ENCODE results near the gene SLC35D2. TPM values are rescaled to one million over a fixed set of nuclear protein-coding genes. Genes with fewer than 3 reads are reported as not detected.

SLC35D2 gene
- total RNA-seq, 1 donor = 18.5 TPM

DNA sequence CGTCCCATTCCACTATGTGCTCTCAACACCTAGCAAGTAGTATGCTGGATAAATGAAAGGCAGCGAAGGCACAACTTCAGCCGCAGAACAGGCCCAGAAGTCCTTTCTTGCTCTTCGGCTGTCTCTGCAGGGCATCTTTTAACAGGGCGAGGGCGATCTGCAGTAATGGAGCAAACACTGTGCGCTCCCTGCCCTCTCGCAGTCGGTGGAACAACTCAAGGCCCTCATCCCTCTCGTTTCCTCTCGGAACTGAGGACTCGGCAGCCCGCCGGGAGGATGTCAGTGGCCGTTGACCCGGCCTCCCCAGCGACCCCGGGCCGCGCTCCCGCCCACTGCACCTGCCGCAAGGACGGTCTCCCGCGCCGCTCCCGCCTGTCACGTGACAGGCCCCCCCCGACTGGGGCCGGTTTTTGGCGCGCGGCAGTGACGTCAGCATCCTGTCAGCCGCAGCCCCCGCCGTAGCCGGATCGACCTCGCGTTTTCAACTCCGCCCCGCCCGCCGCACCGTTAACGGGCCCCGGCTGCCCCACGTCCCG, 33.6 kb upstream of the SLC35D2 start:
- Histone ChIP-seq H3K36me3 (ENCODE audit: insufficient read depth, low read length) (no peaks in the 10 kb centered on the region), H3K9me3 (ENCODE audit: low read depth, low read length) (no peaks in the 10 kb centered on the region), H3K4me2 (ENCODE audit: insufficient read depth, low read length) (peak overlapping the region; percentile 97), H4K20me1 (ENCODE audit: insufficient read depth, low read length) (no peaks in the 10 kb centered on the region), H3K27me3 (ENCODE audit: insufficient read depth, low read length) (no peaks in the 10 kb centered on the region), H3K79me2 (ENCODE audit: insufficient read depth, low read length) (peaks cover 34% of the 10 kb centered on the region), H3K27ac (ENCODE audit: low read depth, low read length) (peak overlapping the region; percentile 75), H3K4me1 (ENCODE audit: insufficient read depth, low read length) (peaks cover 36% of the 10 kb centered on the region), H3K4me3 (ENCODE audit: insufficient read depth, low read length) (peak overlapping the region; percentile 99), H2AFZ (ENCODE audit: low read length) (peak overlapping the region; percentile 100)
- TF ChIP-seq, protein P1, sequence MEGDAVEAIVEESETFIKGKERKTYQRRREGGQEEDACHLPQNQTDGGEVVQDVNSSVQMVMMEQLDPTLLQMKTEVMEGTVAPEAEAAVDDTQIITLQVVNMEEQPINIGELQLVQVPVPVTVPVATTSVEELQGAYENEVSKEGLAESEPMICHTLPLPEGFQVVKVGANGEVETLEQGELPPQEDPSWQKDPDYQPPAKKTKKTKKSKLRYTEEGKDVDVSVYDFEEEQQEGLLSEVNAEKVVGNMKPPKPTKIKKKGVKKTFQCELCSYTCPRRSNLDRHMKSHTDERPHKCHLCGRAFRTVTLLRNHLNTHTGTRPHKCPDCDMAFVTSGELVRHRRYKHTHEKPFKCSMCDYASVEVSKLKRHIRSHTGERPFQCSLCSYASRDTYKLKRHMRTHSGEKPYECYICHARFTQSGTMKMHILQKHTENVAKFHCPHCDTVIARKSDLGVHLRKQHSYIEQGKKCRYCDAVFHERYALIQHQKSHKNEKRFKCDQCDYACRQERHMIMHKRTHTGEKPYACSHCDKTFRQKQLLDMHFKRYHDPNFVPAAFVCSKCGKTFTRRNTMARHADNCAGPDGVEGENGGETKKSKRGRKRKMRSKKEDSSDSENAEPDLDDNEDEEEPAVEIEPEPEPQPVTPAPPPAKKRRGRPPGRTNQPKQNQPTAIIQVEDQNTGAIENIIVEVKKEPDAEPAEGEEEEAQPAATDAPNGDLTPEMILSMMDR (IDR thresholded peaks at IDR 0.05; ENCODE audit: extremely low read depth, low read depth, low read length) = peak; percentile 10
- DNase-seq (ENCODE audit: insufficient read length, low spot score, missing footprints) = peak; percentile 98

DNA sequence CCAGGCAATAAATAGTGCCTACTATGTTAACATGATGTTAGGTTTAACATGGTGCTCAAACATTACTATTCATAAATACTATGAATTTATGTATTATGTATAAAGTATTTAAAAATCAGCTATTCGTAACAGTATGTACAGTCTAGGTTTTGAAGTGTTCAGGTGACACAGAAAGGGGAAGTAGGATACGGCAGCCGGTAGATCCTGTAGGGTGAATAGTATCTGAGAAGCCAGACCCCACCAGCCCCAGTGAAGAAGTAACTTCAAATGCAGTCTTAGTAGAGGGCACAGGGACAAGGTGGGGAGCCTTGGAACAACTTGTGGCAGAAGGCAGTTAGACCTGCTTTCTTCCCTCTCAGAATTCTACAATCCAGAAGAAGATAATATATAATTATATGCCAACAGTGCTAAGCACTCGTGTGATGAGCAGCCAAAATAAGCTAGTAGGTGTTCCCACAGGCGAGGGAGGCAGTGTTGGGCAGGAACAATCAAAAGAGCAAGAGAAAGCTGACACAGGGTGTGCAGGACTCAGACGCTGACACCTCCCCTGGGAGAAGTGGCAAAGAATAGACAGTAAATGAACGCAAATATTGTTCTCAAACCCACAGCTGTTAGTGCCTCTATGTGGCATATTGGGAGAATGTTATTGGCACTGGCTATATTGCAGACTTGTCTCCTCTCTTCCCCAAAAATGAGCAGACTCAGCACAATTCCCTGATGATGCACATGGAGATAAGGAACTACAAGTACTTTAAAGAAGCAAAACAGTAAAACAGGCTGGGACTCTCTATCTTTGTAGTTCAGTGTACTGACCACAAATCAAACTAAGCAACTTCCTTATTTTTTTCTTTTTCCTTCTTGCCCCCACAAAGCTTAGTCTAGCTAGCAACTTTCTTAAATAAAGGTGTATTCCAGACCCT, 30.1 kb upstream of the SLC35D2 start:
- Histone ChIP-seq H2AFZ (ENCODE audit: low read length) (peak overlapping the region; percentile 85), H3K36me3 (ENCODE audit: insufficient read depth, low read length) (no peaks in the 10 kb centered on the region), H3K4me2 (ENCODE audit: insufficient read depth, low read length) (peak overlapping the region; percentile 58), H3K9me3 (ENCODE audit: low read depth, low read length) (no peaks in the 10 kb centered on the region), H3K27me3 (ENCODE audit: insufficient read depth, low read length) (no peaks in the 10 kb centered on the region), H3K4me3 (ENCODE audit: insufficient read depth, low read length) (peak overlapping the region; percentile 8), H3K79me2 (ENCODE audit: insufficient read depth, low read length) (peaks cover 50% of the 10 kb centered on the region), H3K4me1 (ENCODE audit: insufficient read depth, low read length) (peaks cover 15% of the 10 kb centered on the region), H3K27ac (ENCODE audit: low read depth, low read length) (no peak overlapping the region), H4K20me1 (ENCODE audit: insufficient read depth, low read length) (no peaks in the 10 kb centered on the region)
- TF ChIP-seq, protein P1 (IDR thresholded peaks at IDR 0.05; ENCODE audit: extremely low read depth, low read depth, low read length) = no peak
- DNase-seq (ENCODE audit: insufficient read length, low spot score, missing footprints) = peak; percentile 68

DNA sequence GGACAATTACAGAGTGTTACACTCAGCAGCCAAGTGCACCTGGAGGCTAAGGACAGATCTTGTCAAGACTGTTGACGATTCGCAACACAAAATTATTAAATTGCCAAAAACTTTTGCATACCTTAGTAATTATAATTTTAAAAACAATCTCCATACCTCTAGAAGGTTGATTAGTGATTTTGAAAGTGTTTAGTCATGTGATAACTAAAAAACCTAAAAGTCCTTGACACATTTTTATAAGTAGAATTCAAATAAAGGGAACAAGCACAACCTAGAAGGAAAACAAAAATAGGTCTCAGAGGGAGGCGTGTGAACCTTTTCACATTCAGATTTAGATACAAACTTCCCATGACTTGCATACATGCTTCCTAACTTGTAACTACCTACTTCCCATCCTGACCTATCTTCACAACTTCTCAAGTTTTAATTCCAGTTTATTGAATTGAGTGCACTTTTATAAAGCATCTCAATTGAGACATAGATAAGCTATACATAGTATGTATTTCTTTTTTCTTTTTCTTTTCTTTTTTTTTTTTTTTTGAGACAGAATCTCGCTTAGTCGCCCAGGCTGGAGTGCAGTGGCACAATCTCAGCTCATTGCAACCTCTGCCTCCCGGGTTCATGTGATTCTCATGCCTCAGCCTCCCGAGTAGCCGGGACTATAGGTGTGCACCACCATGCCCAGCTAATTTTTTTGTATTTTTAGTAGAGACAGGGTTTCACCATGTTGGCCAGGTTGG, 28.8 kb upstream of the SLC35D2 start:
- no peak for DNase-seq (ENCODE audit: insufficient read length, low spot score, missing footprints)
- peaks cover 53% of the 10 kb centered on the region for H3K79me2 ChIP-seq (ENCODE audit: insufficient read depth, low read length)
- H2AFZ ChIP-seq (ENCODE audit: low read length) = peak overlapping the region; percentile 45
- no peaks in the 10 kb centered on the region for H3K9me3 ChIP-seq (ENCODE audit: low read depth, low read length)
- H3K4me2 ChIP-seq (ENCODE audit: insufficient read depth, low read length) = no peak overlapping the region
- TF ChIP-seq, protein P1 (IDR thresholded peaks at IDR 0.05; ENCODE audit: extremely low read depth, low read depth, low read length) = no peak
- no peak overlapping the region for H3K27ac ChIP-seq (ENCODE audit: low read depth, low read length)
- H4K20me1 ChIP-seq (ENCODE audit: insufficient read depth, low read length) = no peaks in the 10 kb centered on the region
- no peaks in the 10 kb centered on the region for H3K27me3 ChIP-seq (ENCODE audit: insufficient read depth, low read length)
- H3K36me3 ChIP-seq (ENCODE audit: insufficient read depth, low read length) = no peaks in the 10 kb centered on the region
- H3K4me1 ChIP-seq (ENCODE audit: insufficient read depth, low read length) = peaks cover 15% of the 10 kb centered on the region
- no peak overlapping the region for H3K4me3 ChIP-seq (ENCODE audit: insufficient read depth, low read length)
